K562 (cell line): Measurements from ENCODE around the gene ATP5PB. TPM values are rescaled to one million over a fixed set of nuclear protein-coding genes. Genes with fewer than 3 reads are reported as not detected.

Experiments
- ATAC-seq: fragments of 200-7000 bp; cut with Tn5 transposase; 3 replicates; pipeline ENCODE4 v1.9.1; 2020; ENCODE audit warnings: moderate library complexity
- BruUV-seq: library from RNA; stranded (reverse); fragments of 400-500 nt; replicated peaks from 2 replicates; lab custom pipeline; 2021; lab: Mats Ljungman, UMichigan
- CTCF ChIA-PET: fragments of 300-600 bp; formaldehyde crosslinking; extraction: SDS; loops from one replicate; lab custom pipeline; 2021; ENCODE audit warnings: low intra/inter-chr PET ratio; lab: Yijun Ruan, JAX
- POLR2A ChIA-PET: fragments of 300-600, 350-650 bp; sonication (Branson Sonifier 250); formaldehyde crosslinking; extraction: SDS; loops from one replicate; lab custom pipeline; 2021; ENCODE audit warnings: antibody characterized with exemption, inconsistent platforms; lab: Yijun Ruan, JAX
- DNase-seq, 4 experiments: peaks; one replicate each; pipeline versions ENCODE4 v3.0.0 to v3.0.0-alpha.2; 2011 to 2018; ENCODE audit warnings: low spot score in 3 of 4, mixed read lengths in 3 of 4; ENCODE audit errors: extremely low read depth in 1 of 4
- FAIRE-seq: peaks from 2 replicates; lab custom pipeline; 2011; peaks lifted over from hg19 to GRCh38; lab: Jason Lieb, UNC
- H2AFZ ChIP-seq: 2 replicates; pipeline ENCODE4 v1.6.0; 2011; ENCODE audit warnings: low read depth, low read length, control low read depth, inconsistent platforms
- H3K27ac ChIP-seq: fragments of 200-600 bp; 3 replicates; pipeline ENCODE4 v1.8.0; 2011; ENCODE audit warnings: low read depth, mild to moderate bottlenecking, control low read depth, inconsistent platforms, low read length, moderate library complexity, mixed read lengths; ENCODE audit errors: extremely low read depth
- H3K27me3 ChIP-seq, 2 experiments: fragments of 300-600 bp in 1 of 2; 2 replicates in 1 of 2; 3 replicates in 1 of 2; pipeline versions ENCODE4 v1.6.0 to v1.8.0; 2011; ENCODE audit warnings: inconsistent platforms in 2 of 2, low read length in 2 of 2, mild to moderate bottlenecking in 1 of 2, mixed read lengths in 1 of 2, moderate library complexity in 1 of 2; ENCODE audit not compliant: control insufficient read depth in 2 of 2, insufficient read depth in 2 of 2
- H3K36me3 ChIP-seq: fragments of 300-600 bp; 3 replicates; pipeline ENCODE4 v1.8.0; 2011; ENCODE audit warnings: mild to moderate bottlenecking, low read length, inconsistent platforms; ENCODE audit not compliant: control insufficient read depth, insufficient read depth
- H3K4me1 ChIP-seq, 2 experiments: fragments of 200-600 bp in 1 of 2; replicated peaks in 1 of 2; 2 replicates in 1 of 2; 3 replicates in 1 of 2; pipeline versions ENCODE4 v1.5.1 to v1.8.0; 2011; ENCODE audit warnings: inconsistent platforms in 2 of 2, low read length in 2 of 2, mild to moderate bottlenecking in 1 of 2, mixed read lengths in 1 of 2, moderate library complexity in 1 of 2; ENCODE audit not compliant: control insufficient read depth in 2 of 2, insufficient read depth in 2 of 2
- H3K4me2 ChIP-seq: 2 replicates; pipeline ENCODE4 v1.6.1; 2011; ENCODE audit warnings: low read length, control low read depth, inconsistent platforms, mixed read lengths; ENCODE audit not compliant: insufficient read depth
- H3K4me3 ChIP-seq: fragments of 200-600 bp; sonication (generic), shearing (Covaris generic); 2 replicates; pipeline ENCODE4 v1.5.1; 2016; ENCODE audit warnings: control low read depth, inconsistent platforms
- H3K79me2 ChIP-seq: fragments of 200-600 bp; 3 replicates; pipeline ENCODE4 v1.8.0; 2011; ENCODE audit warnings: low read length, inconsistent platforms; ENCODE audit not compliant: control insufficient read depth, insufficient read depth
- H3K9ac ChIP-seq, 2 experiments: 2 replicates each; pipeline versions ENCODE4 v1.6.0 to v1.6.1; 2011; ENCODE audit warnings: low read depth in 2 of 2, low read length in 2 of 2, control low read depth in 1 of 2, inconsistent platforms in 1 of 2, mild to moderate bottlenecking in 1 of 2, mixed read lengths in 1 of 2; ENCODE audit not compliant: insufficient read depth in 1 of 2
- H3K9me1 ChIP-seq: one replicate; pipeline ENCODE4 v1.6.0; 2011; ENCODE audit warnings: inconsistent platforms, mild to moderate bottlenecking, low read length, moderate library complexity; ENCODE audit not compliant: control insufficient read depth, insufficient read depth
- H3K9me3 ChIP-seq: replicated peaks from 2 replicates; pipeline ENCODE4 v1.5.1; 2011; ENCODE audit warnings: low read depth, low read length, inconsistent platforms; ENCODE audit not compliant: control insufficient read depth, insufficient read depth
- H4K20me1 ChIP-seq: replicated peaks from 2 replicates; pipeline ENCODE4 v1.6.1; 2011; ENCODE audit warnings: low read length, inconsistent platforms, mixed read lengths; ENCODE audit not compliant: control insufficient read depth, insufficient read depth
- ARID1B ChIP-seq: fragments of 450-650 bp; IDR thresholded peaks from 2 replicates; pipeline ENCODE4 v1.6.1; 2016; ENCODE audit warnings: antibody characterized with exemption, mild to moderate bottlenecking, inconsistent platforms
- CBFB ChIP-seq: sonication (generic); formaldehyde crosslinking; IDR thresholded peaks from 2 replicates; pipeline ENCODE4 v1.4.0; 2020; ENCODE audit warnings: mild to moderate bottlenecking, missing genetic modification reagents
- EP300 ChIP-seq: IDR thresholded peaks from 2 replicates; pipeline ENCODE4 v1.6.1; 2012; ENCODE audit warnings: low read length, improper control_type of control experiment
- GABPB1 ChIP-seq: sonication (generic); formaldehyde crosslinking; IDR thresholded peaks from 2 replicates; pipeline ENCODE4 v1.8.0; 2022; ENCODE audit warnings: mild to moderate bottlenecking, missing genetic modification reagents
- MTA2 ChIP-seq: fragments of 450-650 bp; IDR thresholded peaks from 2 replicates; pipeline ENCODE4 v1.6.1; 2016; ENCODE audit warnings: low read depth
- MXI1 ChIP-seq: IDR thresholded peaks from 2 replicates; pipeline ENCODE4 v1.6.1; 2011; ENCODE audit warnings: low read depth, mild to moderate bottlenecking, improper control_type of control experiment, low read length
- NONO ChIP-seq, 2 experiments: fragments of 200-400 bp in 1 of 2; fragments of 450-650 bp in 1 of 2; formaldehyde crosslinking in 1 of 2; IDR thresholded peaks; 2 replicates each; pipeline ENCODE4 v1.6.1; 2017; ENCODE audit warnings: low read depth in 2 of 2, mild to moderate bottlenecking in 2 of 2, moderate library complexity in 2 of 2, low read length in 1 of 2
- PURB ChIP-seq: sonication (generic); formaldehyde crosslinking; IDR thresholded peaks from 2 replicates; pipeline ENCODE4 v1.9.0; 2021; ENCODE audit warnings: low read depth, mild to moderate bottlenecking, missing genetic modification reagents
- SMARCA4 ChIP-seq: fragments of 450-650 bp; IDR thresholded peaks from 2 replicates; pipeline ENCODE4 v1.6.1; 2016
- STAT5B ChIP-seq: fragments of 250-450 bp; sonication (Bioruptor Pico); IDR thresholded peaks from 2 replicates; pipeline ENCODE4 v1.8.0; 2021; ENCODE audit warnings: mild to moderate bottlenecking, inconsistent platforms
- TEAD2 ChIP-seq: fragments of 450-650 bp; IDR thresholded peaks from 2 replicates; pipeline ENCODE4 v1.6.1; 2016; ENCODE audit warnings: missing genetic modification characterization, control low read depth, missing compliant biosample characterization
- TEAD4 ChIP-seq, 2 experiments: sonication (generic) in 1 of 2; formaldehyde crosslinking in 1 of 2; IDR thresholded peaks; 2 replicates each; pipeline versions ENCODE4 v1.6.1 to v1.8.0; 2012 to 2022; ENCODE audit warnings: borderline replicate concordance in 1 of 2, inconsistent platforms in 1 of 2, low read length in 1 of 2, mild to moderate bottlenecking in 1 of 2, missing genetic modification reagents in 1 of 2
- WGBS: fragments of 100-300 bp; shearing (Covaris generic); methylation state at CpG from one replicate; pipeline ENCODE4 v1.1.6; 2016; ENCODE audit warnings: low coverage, mixed read lengths; ENCODE audit not compliant: insufficient coverage; ENCODE audit errors: missing lambda C conversion rate; 5-methylcytosine and 5-hydroxymethylcytosine counted together
- in situ Hi-C: fragments of 300-500 bp; cut with MboI; formaldehyde crosslinking; loops from 4 replicates; pipeline ENCODE4 v1.15.0; 2018; ENCODE audit warnings: inconsistent platforms, mixed read lengths
- intact Hi-C: fragments of 100-400 bp; cut with micrococcal nuclease; formaldehyde crosslinking; loops from 2 replicates; pipeline ENCODE4 v1.14.2; 2022
- polyA plus RNA-seq, 8 experiments: library from polyadenylated mRNA; depleted of rRNA in 4 of 8; stranded (reverse) in 5 of 8; unstranded in 3 of 8; fragments of >200 nt; fragmentation: Nextera tagmentation in 2 of 8; fragmentation: Illumina TruSeq in 1 of 8; extraction: Ambion mirVana in 2 of 8; extraction: Trizol in 1 of 8; gene quantifications; 2 replicates each; pipeline versions ENCODE4 v1.2.1 to v1.2.3, GENCODE V29; 2011 to 2014; ENCODE audit warnings: inconsistent platforms in 1 of 8, missing spikeins in 1 of 8
- total RNA-seq, 7 experiments: library from RNA; depleted of rRNA in 6 of 7; stranded (reverse); fragments of >200 nt in 6 of 7; fragmentation: Illumina TruSeq in 2 of 7; extraction: Trizol in 2 of 7; gene quantifications; 2 replicates each; pipeline versions ENCODE4 v1.2.1 to v1.2.3, GENCODE V29; 2011 to 2021; ENCODE audit warnings: low replicate concordance in 1 of 7
- TF ChIP-seq, protein P1 (sequence below): sonication (generic); formaldehyde crosslinking; IDR thresholded peaks from 2 replicates; pipeline ENCODE4 v1.8.0; 2022; ENCODE audit warnings: missing genetic modification reagents, mild to moderate bottlenecking, moderate library complexity, borderline replicate concordance
- TF ChIP-seq, protein P2 (sequence below): fragments of 450-650 bp; IDR thresholded peaks from 2 replicates; pipeline ENCODE4 v1.6.1; 2017; ENCODE audit warnings: antibody characterized with exemption, mild to moderate bottlenecking

Gene ATP5PB
- total and polyA plus RNA-seq, 9 of the 15 experiments (the other 6 are each of a cell fraction or from before 2014, with no cell fraction given), result 651 to 2,735 (median 1,061) TPM

DNA sequence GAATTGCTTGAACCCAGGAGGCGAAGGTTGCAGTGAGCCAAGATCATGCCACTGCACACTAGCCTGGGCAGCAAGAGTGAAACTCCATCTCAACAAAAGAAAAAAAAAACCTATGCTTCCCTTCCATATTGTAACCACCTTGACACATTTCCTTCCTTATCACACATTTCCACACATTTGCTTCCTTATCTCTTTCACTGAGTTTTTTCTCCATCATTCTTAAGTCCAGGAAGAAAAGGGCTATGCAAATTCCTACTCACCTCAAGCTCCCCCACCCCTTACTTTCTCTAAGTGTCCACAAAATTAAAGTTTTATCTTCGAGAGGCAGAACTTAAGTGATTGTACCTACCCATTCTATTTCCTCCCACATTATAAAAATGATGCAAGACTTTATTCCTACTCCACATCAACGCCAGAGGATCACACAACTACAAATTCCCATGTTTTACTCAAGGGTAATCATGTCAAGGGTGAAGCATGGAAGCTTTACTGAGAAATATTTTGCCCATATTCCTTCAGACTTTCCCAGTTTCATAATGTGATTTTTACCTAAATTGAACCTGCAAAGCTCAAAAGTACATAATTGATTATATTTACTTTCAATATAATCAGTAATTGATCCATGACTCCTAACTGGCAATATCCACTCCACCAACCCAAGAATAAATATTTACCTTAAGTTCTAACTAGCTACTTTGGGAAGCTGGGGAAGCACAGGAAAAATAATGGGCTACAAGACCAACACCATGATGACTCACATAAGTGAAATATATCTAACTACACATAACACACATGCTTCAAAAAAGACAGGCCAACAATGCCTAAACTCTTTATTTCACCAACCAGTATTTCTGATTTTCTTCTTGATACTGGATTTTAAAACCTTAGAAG is 9.6 kb upstream of the ATP5PB start:
- H3K36me3 ChIP-seq, result peaks cover 75% of the 10 kb centered on the region
- CTCF ChIA-PET, result no interaction called here
- no peak overlapping the region for H3K9ac ChIP-seq
- in situ Hi-C loops, result no loop called here
- no peaks in the 10 kb centered on the region for H3K79me2 ChIP-seq
- FAIRE-seq (peak; percentile 48), ATAC-seq (peak; percentile 33), DNase-seq (peak; percentile 29 to 41 (median 32))
- WGBS, result 70% methylated on average over 3 of the region's 3 CpGs
- no peaks in the 10 kb centered on the region for H3K27me3 ChIP-seq
- POLR2A ChIA-PET, result interaction anchor here (0.7 to 5.1 kb wide), 2 partner anchors 9 to 20 kb away, joined by 3 to 40 read pairs; partner anchors contain the start of genes ATP5PB and WDR77
- no peaks in the 10 kb centered on the region for H3K9me1 ChIP-seq
- no peak overlapping the region for H2AFZ ChIP-seq
- peaks cover 0 to 8% of the 10 kb centered on the region in 2 experiments; a peak in 3 of 5 replicates for H3K4me1 ChIP-seq
- no peak overlapping the region for H3K4me2 ChIP-seq
- H3K4me3 ChIP-seq, result no peak overlapping the region
- no peak overlapping the region for H3K27ac ChIP-seq
- H4K20me1 ChIP-seq, result no peaks in the 10 kb centered on the region
- no TSS peak for BruUV-seq
- no peaks in the 10 kb centered on the region for H3K9me3 ChIP-seq
- intact Hi-C loops, result loop anchor here (5.0 kb wide), 1 partner anchor 217 kb away; no protein-coding TSS in a partner anchor
- TF ChIP-seq TEAD4 (IDR thresholded peaks at IDR 0.05; ENCODE audit: low read length) (peak; percentile 64), TEAD4 (CRISPR knock-in tag; IDR thresholded peaks at IDR 0.05; ENCODE audit: borderline replicate concordance) (no peak), GABPB1 (CRISPR knock-in tag) (no peak), ARID1B (peak; percentile 83), MXI1 (no peak), SMARCA4 (peak; percentile 76), CBFB (no peak), TEAD2 (tag) (no peak), MTA2 (peak; percentile 68), PURB (CRISPR knock-in tag) (no peak), NONO (IDR thresholded peaks at IDR 0.05; ENCODE audit: low read depth in 2 of 2, low read length in 1 of 2) (no peak), EP300 (peak; percentile 47; the same call in 1 of the 2 replicates), STAT5B (CRISPR knock-in tag) (no peak)
- TF ChIP-seq, protein P1, sequence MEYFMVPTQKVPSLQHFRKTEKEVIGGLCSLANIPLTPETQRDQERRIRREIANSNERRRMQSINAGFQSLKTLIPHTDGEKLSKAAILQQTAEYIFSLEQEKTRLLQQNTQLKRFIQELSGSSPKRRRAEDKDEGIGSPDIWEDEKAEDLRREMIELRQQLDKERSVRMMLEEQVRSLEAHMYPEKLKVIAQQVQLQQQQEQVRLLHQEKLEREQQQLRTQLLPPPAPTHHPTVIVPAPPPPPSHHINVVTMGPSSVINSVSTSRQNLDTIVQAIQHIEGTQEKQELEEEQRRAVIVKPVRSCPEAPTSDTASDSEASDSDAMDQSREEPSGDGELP, result no peak
- TF ChIP-seq, protein P2, sequence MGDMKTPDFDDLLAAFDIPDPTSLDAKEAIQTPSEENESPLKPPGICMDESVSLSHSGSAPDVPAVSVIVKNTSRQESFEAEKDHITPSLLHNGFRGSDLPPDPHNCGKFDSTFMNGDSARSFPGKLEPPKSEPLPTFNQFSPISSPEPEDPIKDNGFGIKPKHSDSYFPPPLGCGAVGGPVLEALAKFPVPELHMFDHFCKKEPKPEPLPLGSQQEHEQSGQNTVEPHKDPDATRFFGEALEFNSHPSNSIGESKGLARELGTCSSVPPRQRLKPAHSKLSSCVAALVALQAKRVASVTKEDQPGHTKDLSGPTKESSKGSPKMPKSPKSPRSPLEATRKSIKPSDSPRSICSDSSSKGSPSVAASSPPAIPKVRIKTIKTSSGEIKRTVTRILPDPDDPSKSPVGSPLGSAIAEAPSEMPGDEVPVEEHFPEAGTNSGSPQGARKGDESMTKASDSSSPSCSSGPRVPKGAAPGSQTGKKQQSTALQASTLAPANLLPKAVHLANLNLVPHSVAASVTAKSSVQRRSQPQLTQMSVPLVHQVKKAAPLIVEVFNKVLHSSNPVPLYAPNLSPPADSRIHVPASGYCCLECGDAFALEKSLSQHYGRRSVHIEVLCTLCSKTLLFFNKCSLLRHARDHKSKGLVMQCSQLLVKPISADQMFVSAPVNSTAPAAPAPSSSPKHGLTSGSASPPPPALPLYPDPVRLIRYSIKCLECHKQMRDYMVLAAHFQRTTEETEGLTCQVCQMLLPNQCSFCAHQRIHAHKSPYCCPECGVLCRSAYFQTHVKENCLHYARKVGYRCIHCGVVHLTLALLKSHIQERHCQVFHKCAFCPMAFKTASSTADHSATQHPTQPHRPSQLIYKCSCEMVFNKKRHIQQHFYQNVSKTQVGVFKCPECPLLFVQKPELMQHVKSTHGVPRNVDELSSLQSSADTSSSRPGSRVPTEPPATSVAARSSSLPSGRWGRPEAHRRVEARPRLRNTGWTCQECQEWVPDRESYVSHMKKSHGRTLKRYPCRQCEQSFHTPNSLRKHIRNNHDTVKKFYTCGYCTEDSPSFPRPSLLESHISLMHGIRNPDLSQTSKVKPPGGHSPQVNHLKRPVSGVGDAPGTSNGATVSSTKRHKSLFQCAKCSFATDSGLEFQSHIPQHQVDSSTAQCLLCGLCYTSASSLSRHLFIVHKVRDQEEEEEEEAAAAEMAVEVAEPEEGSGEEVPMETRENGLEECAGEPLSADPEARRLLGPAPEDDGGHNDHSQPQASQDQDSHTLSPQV, result peak; percentile 61; the same call in 1 of the 2 replicates
